ENCODE data around the gene TMEM63C. TPM values are rescaled to one million over a fixed set of nuclear protein-coding genes. Genes with fewer than 3 reads are reported as not detected.

Gene TMEM63C
- not detected in 2 replicates for total RNA-seq

- DNase-seq (ENCODE audit: low read depth, low spot score), result no peak
Measured at GRCh38 chr14:77181603-77182437, at the start of gene TMEM63C. Gene TMEM63C (plus strand): TSS chr14:77181798. CDS start chr14:77218814, 37,016 bp downstream.

- no peak for DNase-seq (ENCODE audit: low read depth, low spot score)
Measured at GRCh38 chr14:77131871-77132486, 49.6 kb upstream of the TMEM63C start.

- no peak for DNase-seq (ENCODE audit: low read depth, low spot score)
Measured at GRCh38 chr14:77133720-77134338, 47.8 kb upstream of the TMEM63C start.

- DNase-seq (ENCODE audit: low read depth, low spot score), result no peak
Measured at GRCh38 chr14:77139022-77139421, 42.6 kb upstream of the TMEM63C start.

GRCh38 chr14:77139540-77140358 lies 41.8 kb upstream of the TMEM63C start:
- no peak for DNase-seq (ENCODE audit: low read depth, low spot score)

GRCh38 chr14:77140359-77141213 lies 41.0 kb upstream of the TMEM63C start:
- DNase-seq (ENCODE audit: low read depth, low spot score), result no peak

- no peak for DNase-seq (ENCODE audit: low read depth, low spot score)
Measured at GRCh38 chr14:77141214-77142004, 40.2 kb upstream of the TMEM63C start, which contains the start of gene ZDHHC22. Gene ZDHHC22 (minus strand): TSS chr14:77141791. CDS start chr14:77139738, 2,053 bp downstream.

- DNase-seq (ENCODE audit: low read depth, low spot score), result no peak
Measured at GRCh38 chr14:77142005-77142800, 39.4 kb upstream of the TMEM63C start.

- DNase-seq (ENCODE audit: low read depth, low spot score), result no peak
Measured at GRCh38 chr14:77143071-77143470, 38.5 kb upstream of the TMEM63C start.

- no peak for DNase-seq (ENCODE audit: low read depth, low spot score)
Measured at GRCh38 chr14:77144412-77145115, 37.0 kb upstream of the TMEM63C start.

GRCh38 chr14:77145975-77146740 lies 35.4 kb upstream of the TMEM63C start:
- DNase-seq (ENCODE audit: low read depth, low spot score), result no peak

- DNase-seq (ENCODE audit: low read depth, low spot score), result no peak
Measured at GRCh38 chr14:77148510-77149231, 32.9 kb upstream of the TMEM63C start.

- no peak for DNase-seq (ENCODE audit: low read depth, low spot score)
Measured at GRCh38 chr14:77151245-77151644, 30.4 kb upstream of the TMEM63C start.

- no peak for DNase-seq (ENCODE audit: low read depth, low spot score)
Measured at GRCh38 chr14:77151918-77152588, 29.5 kb upstream of the TMEM63C start.

- no peak for DNase-seq (ENCODE audit: low read depth, low spot score)
Measured at GRCh38 chr14:77153802-77154201, 27.8 kb upstream of the TMEM63C start.

GRCh38 chr14:77154421-77154820 lies 27.2 kb upstream of the TMEM63C start:
- no peak for DNase-seq (ENCODE audit: low read depth, low spot score)

Data from pulmonary artery endothelial cell (primary cell).